HepG2 (cell line): ENCODE data around the gene ZG16.

Experiments used
- FOXA1 ChIP-seq, 2 experiments: fragments of 450-650 bp in 1 of 2; sonication (generic) in 1 of 2; formaldehyde crosslinking in 1 of 2; IDR thresholded peaks; 2 replicates each; pipeline versions ENCODE4 v1.4.0 to v1.6.1; 2016 to 2020; ENCODE audit warnings: missing genetic modification reagents in 1 of 2
- FOXK2 ChIP-seq: fragments of 450-650 bp; IDR thresholded peaks from 2 replicates; pipeline ENCODE4 v1.6.1; 2016
- FOXM1 ChIP-seq: sonication (generic); formaldehyde crosslinking; IDR thresholded peaks from 2 replicates; pipeline ENCODE4 v1.5.0; 2020; ENCODE audit warnings: missing genetic modification reagents
- KDM1A ChIP-seq: IDR thresholded peaks from 2 replicates; pipeline ENCODE4 v1.6.1; 2016; ENCODE audit warnings: missing compliant biosample characterization
- MYC ChIP-seq: sonication (generic); formaldehyde crosslinking; IDR thresholded peaks from 2 replicates; pipeline ENCODE4 v1.9.0; 2021; ENCODE audit warnings: missing genetic modification reagents, borderline replicate concordance
- POLR2A ChIP-seq, 2 experiments: IDR thresholded peaks; 2 replicates each; pipeline ENCODE4 v1.6.1; 2011; ENCODE audit warnings: low read depth in 2 of 2, low read length in 2 of 2, mild to moderate bottlenecking in 1 of 2, moderate library complexity in 1 of 2; ENCODE audit not compliant: insufficient read depth in 1 of 2
- SP1 ChIP-seq, 2 experiments: fragments of 450-650 bp in 1 of 2; sonication (generic) in 1 of 2; formaldehyde crosslinking in 1 of 2; IDR thresholded peaks; 2 replicates each; pipeline versions ENCODE4 v1.4.0 to v1.6.1; 2016 to 2020; ENCODE audit warnings: missing genetic modification reagents in 1 of 2
- TBX2 ChIP-seq: sonication (generic); formaldehyde crosslinking; IDR thresholded peaks from 2 replicates; pipeline ENCODE4 v1.5.0; 2020; ENCODE audit warnings: missing genetic modification reagents, mild to moderate bottlenecking, borderline replicate concordance
- TF ChIP-seq, protein P1 (sequence below), 2 experiments: IDR thresholded peaks; 2 replicates each; pipeline ENCODE4 v1.6.1; 2011 to 2012; ENCODE audit warnings: low read length in 2 of 2, borderline replicate concordance in 1 of 2, low read depth in 1 of 2, mild to moderate bottlenecking in 1 of 2, moderate library complexity in 1 of 2
- TF ChIP-seq, protein P2 (sequence below): sonication (generic); formaldehyde crosslinking; IDR thresholded peaks from 2 replicates; pipeline ENCODE4 v1.9.0; 2022; ENCODE audit warnings: missing genetic modification reagents, mild to moderate bottlenecking, borderline replicate concordance
- TF ChIP-seq, protein P3 (sequence below): sonication (generic); formaldehyde crosslinking; IDR thresholded peaks from 2 replicates; pipeline ENCODE4 v1.9.0; 2022; ENCODE audit warnings: low read depth, missing genetic modification reagents
- TF ChIP-seq, protein P4 (sequence below): sonication (generic); formaldehyde crosslinking; IDR thresholded peaks from 2 replicates; pipeline ENCODE4 v1.4.0; 2020; ENCODE audit warnings: missing genetic modification reagents
- TF ChIP-seq, protein P5 (sequence below): sonication (generic); formaldehyde crosslinking; IDR thresholded peaks from 2 replicates; pipeline ENCODE4 v1.8.1; 2023; ENCODE audit warnings: mild to moderate bottlenecking, missing genetic modification reagents
- TF ChIP-seq, protein P6 (sequence below): IDR thresholded peaks from 2 replicates; pipeline ENCODE4 v1.6.1; 2016; ENCODE audit warnings: low read depth, borderline replicate concordance

DNA sequence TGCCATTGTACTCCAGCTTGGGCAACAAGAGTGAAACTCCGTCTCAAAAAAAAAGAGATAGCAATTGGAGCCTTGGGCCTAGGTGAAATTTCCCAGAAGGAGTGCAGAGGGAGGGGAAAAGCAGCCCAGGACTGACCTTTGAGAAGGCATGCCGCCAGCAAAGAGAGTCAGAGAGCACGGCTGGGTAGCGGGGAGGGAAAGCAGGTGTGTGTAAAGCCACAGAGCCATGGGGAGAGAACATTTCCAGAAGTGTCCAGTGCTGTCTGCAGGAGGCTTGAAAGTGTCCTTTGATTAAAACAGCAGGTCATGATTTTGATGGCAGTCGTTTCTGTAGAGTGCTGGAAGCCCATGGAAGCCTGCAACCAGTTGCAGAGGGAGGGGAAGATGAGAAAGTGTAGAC lies 40.3 kb upstream of the ZG16 start:
- TF ChIP-seq KDM1A (no peak), FOXM1 (CRISPR knock-in tag) (no peak), FOXA1 (IDR thresholded peaks at IDR 0.05) (no peak), FOXA1 (CRISPR knock-in tag; IDR thresholded peaks at IDR 0.05) (no peak), SP1 (IDR thresholded peaks at IDR 0.05) (no peak), SP1 (CRISPR knock-in tag; IDR thresholded peaks at IDR 0.05) (no peak), MYC (CRISPR knock-in tag) (no peak), FOXK2 (no peak), TBX2 (CRISPR knock-in tag) (no peak), POLR2A (IDR thresholded peaks at IDR 0.05; ENCODE audit: insufficient read depth in 1 of 2, low read depth in 2 of 2, low read length in 2 of 2) (no peak)
- TF ChIP-seq, protein P1, sequence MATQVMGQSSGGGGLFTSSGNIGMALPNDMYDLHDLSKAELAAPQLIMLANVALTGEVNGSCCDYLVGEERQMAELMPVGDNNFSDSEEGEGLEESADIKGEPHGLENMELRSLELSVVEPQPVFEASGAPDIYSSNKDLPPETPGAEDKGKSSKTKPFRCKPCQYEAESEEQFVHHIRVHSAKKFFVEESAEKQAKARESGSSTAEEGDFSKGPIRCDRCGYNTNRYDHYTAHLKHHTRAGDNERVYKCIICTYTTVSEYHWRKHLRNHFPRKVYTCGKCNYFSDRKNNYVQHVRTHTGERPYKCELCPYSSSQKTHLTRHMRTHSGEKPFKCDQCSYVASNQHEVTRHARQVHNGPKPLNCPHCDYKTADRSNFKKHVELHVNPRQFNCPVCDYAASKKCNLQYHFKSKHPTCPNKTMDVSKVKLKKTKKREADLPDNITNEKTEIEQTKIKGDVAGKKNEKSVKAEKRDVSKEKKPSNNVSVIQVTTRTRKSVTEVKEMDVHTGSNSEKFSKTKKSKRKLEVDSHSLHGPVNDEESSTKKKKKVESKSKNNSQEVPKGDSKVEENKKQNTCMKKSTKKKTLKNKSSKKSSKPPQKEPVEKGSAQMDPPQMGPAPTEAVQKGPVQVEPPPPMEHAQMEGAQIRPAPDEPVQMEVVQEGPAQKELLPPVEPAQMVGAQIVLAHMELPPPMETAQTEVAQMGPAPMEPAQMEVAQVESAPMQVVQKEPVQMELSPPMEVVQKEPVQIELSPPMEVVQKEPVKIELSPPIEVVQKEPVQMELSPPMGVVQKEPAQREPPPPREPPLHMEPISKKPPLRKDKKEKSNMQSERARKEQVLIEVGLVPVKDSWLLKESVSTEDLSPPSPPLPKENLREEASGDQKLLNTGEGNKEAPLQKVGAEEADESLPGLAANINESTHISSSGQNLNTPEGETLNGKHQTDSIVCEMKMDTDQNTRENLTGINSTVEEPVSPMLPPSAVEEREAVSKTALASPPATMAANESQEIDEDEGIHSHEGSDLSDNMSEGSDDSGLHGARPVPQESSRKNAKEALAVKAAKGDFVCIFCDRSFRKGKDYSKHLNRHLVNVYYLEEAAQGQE (IDR thresholded peaks at IDR 0.05; ENCODE audit: borderline replicate concordance in 1 of 2, low read depth in 1 of 2, low read length in 2 of 2) = no peak
- TF ChIP-seq, protein P2, sequence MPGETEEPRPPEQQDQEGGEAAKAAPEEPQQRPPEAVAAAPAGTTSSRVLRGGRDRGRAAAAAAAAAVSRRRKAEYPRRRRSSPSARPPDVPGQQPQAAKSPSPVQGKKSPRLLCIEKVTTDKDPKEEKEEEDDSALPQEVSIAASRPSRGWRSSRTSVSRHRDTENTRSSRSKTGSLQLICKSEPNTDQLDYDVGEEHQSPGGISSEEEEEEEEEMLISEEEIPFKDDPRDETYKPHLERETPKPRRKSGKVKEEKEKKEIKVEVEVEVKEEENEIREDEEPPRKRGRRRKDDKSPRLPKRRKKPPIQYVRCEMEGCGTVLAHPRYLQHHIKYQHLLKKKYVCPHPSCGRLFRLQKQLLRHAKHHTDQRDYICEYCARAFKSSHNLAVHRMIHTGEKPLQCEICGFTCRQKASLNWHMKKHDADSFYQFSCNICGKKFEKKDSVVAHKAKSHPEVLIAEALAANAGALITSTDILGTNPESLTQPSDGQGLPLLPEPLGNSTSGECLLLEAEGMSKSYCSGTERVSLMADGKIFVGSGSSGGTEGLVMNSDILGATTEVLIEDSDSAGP = no peak
- TF ChIP-seq, protein P3, sequence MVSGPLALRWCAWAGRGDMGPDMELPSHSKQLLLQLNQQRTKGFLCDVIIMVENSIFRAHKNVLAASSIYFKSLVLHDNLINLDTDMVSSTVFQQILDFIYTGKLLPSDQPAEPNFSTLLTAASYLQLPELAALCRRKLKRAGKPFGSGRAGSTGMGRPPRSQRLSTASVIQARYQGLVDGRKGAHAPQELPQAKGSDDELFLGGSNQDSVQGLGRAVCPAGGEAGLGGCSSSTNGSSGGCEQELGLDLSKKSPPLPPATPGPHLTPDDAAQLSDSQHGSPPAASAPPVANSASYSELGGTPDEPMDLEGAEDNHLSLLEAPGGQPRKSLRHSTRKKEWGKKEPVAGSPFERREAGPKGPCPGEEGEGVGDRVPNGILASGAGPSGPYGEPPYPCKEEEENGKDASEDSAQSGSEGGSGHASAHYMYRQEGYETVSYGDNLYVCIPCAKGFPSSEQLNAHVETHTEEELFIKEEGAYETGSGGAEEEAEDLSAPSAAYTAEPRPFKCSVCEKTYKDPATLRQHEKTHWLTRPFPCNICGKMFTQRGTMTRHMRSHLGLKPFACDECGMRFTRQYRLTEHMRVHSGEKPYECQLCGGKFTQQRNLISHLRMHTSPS (CRISPR knock-in tag) = no peak
- TF ChIP-seq, protein P4, sequence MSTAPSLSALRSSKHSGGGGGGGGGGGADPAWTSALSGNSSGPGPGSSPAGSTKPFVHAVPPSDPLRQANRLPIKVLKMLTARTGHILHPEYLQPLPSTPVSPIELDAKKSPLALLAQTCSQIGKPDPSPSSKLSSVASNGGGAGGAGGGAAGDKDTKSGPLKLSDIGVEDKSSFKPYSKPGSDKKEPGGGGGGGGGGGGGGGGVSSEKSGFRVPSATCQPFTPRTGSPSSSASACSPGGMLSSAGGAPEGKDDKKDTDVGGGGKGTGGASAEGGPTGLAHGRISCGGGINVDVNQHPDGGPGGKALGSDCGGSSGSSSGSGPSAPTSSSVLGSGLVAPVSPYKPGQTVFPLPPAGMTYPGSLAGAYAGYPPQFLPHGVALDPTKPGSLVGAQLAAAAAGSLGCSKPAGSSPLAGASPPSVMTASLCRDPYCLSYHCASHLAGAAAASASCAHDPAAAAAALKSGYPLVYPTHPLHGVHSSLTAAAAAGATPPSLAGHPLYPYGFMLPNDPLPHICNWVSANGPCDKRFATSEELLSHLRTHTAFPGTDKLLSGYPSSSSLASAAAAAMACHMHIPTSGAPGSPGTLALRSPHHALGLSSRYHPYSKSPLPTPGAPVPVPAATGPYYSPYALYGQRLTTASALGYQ = no peak
- TF ChIP-seq, protein P5, sequence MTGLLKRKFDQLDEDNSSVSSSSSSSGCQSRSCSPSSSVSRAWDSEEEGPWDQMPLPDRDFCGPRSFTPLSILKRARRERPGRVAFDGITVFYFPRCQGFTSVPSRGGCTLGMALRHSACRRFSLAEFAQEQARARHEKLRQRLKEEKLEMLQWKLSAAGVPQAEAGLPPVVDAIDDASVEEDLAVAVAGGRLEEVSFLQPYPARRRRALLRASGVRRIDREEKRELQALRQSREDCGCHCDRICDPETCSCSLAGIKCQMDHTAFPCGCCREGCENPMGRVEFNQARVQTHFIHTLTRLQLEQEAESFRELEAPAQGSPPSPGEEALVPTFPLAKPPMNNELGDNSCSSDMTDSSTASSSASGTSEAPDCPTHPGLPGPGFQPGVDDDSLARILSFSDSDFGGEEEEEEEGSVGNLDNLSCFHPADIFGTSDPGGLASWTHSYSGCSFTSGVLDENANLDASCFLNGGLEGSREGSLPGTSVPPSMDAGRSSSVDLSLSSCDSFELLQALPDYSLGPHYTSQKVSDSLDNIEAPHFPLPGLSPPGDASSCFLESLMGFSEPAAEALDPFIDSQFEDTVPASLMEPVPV = no peak
- TF ChIP-seq, protein P6, sequence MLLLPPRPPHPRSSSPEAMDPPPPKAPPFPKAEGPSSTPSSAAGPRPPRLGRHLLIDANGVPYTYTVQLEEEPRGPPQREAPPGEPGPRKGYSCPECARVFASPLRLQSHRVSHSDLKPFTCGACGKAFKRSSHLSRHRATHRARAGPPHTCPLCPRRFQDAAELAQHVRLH = no peak
